NCI-H748 (cell line): ENCODE data around the gene DAPK1.
A peak's percentile ranks its signal among the peaks of the same experiment; 100 is the strongest.
"Not testable (repeated sequence)": the region's sequence is repeated elsewhere in the genome, so short reads cannot be mapped to it uniquely, and the experiment has no call there.

Source experiments
- DNase-seq: peaks from one replicate; lab custom pipeline; 2025; ENCODE audit not compliant: unreplicated experiment; lab: John Stamatoyannopoulos, UW

The DAPK1 gene

GRCh38 chr9:87540444-87541105 is 42.9 kb downstream of the DAPK1 start:
- no peak for DNase-seq

- no peak for DNase-seq
Observed at GRCh38 chr9:87541663-87542062, 44.0 kb downstream of the DAPK1 start.

GRCh38 chr9:87542141-87542540 is 44.5 kb downstream of the DAPK1 start:
- no peak for DNase-seq

GRCh38 chr9:87543251-87543650 is 45.6 kb downstream of the DAPK1 start:
- no peak for DNase-seq

- DNase-seq = no peak
Observed at GRCh38 chr9:87545858-87546257, 48.2 kb downstream of the DAPK1 start.

GRCh38 chr9:87546704-87547103 is 49.0 kb downstream of the DAPK1 start:
- DNase-seq = no peak

GRCh38 chr9:87547671-87548081 is 50.0 kb downstream of the DAPK1 start:
- no peak for DNase-seq

GRCh38 chr9:87548159-87548558 is 50.5 kb downstream of the DAPK1 start:
- DNase-seq = no peak

GRCh38 chr9:87549088-87549487 is 51.4 kb downstream of the DAPK1 start:
- not testable (repeated sequence) for DNase-seq

- DNase-seq = no peak
Observed at GRCh38 chr9:87549791-87550190, 52.1 kb downstream of the DAPK1 start.

GRCh38 chr9:87550253-87550954 is 52.7 kb downstream of the DAPK1 start:
- no peak for DNase-seq

GRCh38 chr9:87551772-87552217 is 54.1 kb downstream of the DAPK1 start:
- no peak for DNase-seq

GRCh38 chr9:87554171-87554910 is 56.7 kb downstream of the DAPK1 start:
- DNase-seq = peak; percentile 56

GRCh38 chr9:87554976-87555375 is 57.3 kb downstream of the DAPK1 start:
- no peak for DNase-seq

- peak; percentile 91 for DNase-seq
Observed at GRCh38 chr9:87556039-87556438, 58.4 kb downstream of the DAPK1 start.

- DNase-seq = no peak
Observed at GRCh38 chr9:87556821-87557220, 59.2 kb downstream of the DAPK1 start.

- DNase-seq = peak; percentile 6
Observed at GRCh38 chr9:87557996-87558395, 60.3 kb downstream of the DAPK1 start.

GRCh38 chr9:87558606-87559190 is 61.0 kb downstream of the DAPK1 start:
- no peak for DNase-seq

GRCh38 chr9:87562062-87562461 is 64.4 kb downstream of the DAPK1 start:
- no peak for DNase-seq

- no peak for DNase-seq
Observed at GRCh38 chr9:87562530-87563170, 65.0 kb downstream of the DAPK1 start.

GRCh38 chr9:87564111-87564510 is 66.4 kb downstream of the DAPK1 start:
- DNase-seq = no peak
